GM21825 (cell line): ENCODE measurements around the gene RGS7.
"Not testable (repeated sequence)": the region's sequence is repeated elsewhere in the genome, so short reads cannot be mapped to it uniquely, and the experiment has no call there.

ENCODE experiments used
- ATAC-seq: cut with Tn5 transposase; IDR thresholded peaks from one replicate; pipeline ENCODE4 v1.9.1; 2021; ENCODE audit warnings: mild to moderate bottlenecking, moderate library complexity; ENCODE audit not compliant: unreplicated experiment

RGS7 gene

GRCh38 chr1:240804475-240804874 lies 552.5 kb downstream of the RGS7 start:
- ATAC-seq: no peak

GRCh38 chr1:240803151-240803550 lies 553.9 kb downstream of the RGS7 start:
- no peak for ATAC-seq

DNA sequence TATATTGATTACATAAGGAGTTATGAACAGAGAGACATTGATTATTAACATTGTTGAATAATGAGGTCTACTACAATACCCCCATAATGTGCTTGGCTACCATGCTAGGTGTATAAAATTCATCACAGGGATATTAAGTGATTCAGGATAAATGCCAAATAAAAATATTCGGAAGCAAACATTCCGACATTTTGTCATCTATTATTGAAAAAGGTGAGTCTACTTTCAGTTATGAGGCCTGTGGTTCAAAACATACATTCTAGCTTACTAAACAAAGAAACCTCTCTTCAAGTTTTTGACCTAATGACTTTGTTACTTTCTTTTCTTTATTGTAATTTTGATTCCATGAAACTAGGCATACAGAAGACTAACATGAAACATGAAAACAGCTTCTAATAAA lies 554.7 kb downstream of the RGS7 start:
- ATAC-seq: no peak

DNA sequence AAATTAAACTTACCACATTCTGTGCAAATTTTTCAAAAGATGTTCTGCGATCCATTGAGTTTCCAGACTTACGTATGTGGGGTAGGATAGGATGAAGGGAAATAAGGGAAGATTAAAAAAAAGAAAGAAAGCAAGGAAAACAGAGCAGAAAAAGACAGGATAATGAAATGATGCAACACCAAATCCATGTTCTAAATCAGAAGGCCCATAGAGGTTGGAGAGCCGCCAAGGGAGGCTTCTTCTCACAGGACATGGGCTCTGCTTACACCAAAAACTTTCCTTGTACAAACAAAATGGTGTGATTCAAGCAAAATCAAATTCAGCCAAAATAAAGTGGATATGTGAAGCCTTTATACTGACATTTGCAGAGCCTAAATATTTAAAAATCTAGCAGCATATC lies 555.6 kb downstream of the RGS7 start:
- ATAC-seq: no peak

DNA sequence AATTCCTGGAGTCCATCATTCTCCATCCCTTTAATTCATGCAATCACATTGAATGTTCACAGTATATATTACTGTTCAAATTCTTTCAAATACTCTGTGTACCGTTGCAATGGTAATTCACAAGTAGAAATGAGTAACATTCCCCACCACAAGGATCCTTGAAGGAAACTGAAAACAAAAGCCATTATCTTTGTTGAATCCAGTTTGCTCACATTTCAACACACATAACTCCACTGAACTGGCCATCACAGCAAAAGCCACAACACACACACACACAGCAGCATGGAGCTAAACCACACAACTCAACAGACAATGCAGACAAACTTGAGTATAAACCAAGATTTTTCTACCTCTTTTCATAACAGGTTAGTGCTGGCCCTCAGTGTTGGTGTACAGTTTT lies 556.7 kb downstream of the RGS7 start:
- no peak for ATAC-seq

DNA sequence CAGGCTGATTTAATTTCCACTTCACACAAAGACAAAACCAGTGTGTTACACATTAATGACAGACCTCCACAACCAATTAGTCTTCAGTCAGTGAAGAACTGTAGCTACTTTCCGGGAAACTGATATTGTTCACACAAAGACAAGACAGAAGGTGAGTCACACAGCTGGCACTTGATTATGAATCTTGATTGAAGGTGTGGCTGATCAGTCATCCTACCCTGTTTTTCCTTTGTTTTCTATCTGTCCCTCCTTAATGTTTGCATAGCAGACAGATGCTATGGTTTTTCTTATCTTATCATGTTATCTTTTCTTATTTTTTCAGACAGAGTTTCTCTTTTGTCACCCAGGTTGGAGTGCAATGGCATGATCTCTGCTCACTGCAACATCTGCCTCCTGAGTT lies 560.0 kb downstream of the RGS7 start:
- no peak for ATAC-seq

GRCh38 chr1:240794046-240794843 lies 562.8 kb downstream of the RGS7 start:
- ATAC-seq: no peak

DNA sequence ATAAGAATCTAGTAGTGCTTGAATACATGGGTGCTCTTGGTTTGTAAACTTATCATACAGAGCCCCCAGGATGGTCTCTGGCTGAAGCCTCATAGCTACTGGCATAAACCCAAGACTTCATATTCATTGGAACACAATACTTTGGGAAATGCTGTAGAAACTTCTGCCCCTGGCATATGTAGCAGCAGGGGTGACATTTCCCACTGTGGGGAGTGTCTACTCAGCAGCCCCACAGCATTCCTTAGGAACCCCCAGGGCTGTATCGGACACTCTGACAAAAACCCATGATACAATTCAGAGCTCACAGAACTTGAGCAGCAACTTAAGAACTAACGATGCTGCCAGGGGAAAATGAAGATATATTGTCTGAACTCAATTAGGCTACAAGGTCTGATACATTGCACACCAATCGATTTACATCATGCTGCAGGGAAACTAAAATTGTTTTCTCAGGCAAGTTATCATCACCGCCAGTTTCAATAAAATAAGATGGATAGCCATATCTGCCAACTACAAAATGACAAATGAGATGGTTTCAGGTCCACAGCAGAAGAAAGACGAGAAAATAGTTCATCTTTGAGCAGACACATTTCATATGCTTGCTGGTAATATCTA lies 564.0 kb downstream of the RGS7 start:
- ATAC-seq: no peak

GRCh38 chr1:240790856-240791255 lies 566.1 kb downstream of the RGS7 start:
- ATAC-seq: no peak

DNA sequence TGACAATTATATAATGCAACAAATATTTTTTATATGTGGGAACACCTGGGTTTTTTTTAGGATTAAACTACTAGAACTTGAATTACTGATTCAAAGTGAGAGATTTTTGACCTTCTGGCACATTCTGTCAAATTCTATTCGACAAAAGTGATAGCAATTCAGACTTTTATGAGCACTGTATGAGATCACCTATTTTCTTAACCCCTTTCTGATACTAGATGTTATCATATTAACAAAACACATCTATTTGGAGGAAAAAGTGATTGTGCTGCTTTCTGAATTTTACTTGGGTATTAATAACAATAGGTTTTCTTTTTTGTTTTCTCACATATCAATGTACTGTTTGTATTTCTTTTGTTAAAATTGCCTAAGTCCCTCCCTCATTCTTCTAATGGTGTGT lies 570.1 kb downstream of the RGS7 start:
- no peak for ATAC-seq

GRCh38 chr1:240784776-240785175 lies 572.2 kb downstream of the RGS7 start:
- ATAC-seq: no peak

GRCh38 chr1:240783728-240784137 lies 573.3 kb downstream of the RGS7 start:
- not testable (repeated sequence) for ATAC-seq

DNA sequence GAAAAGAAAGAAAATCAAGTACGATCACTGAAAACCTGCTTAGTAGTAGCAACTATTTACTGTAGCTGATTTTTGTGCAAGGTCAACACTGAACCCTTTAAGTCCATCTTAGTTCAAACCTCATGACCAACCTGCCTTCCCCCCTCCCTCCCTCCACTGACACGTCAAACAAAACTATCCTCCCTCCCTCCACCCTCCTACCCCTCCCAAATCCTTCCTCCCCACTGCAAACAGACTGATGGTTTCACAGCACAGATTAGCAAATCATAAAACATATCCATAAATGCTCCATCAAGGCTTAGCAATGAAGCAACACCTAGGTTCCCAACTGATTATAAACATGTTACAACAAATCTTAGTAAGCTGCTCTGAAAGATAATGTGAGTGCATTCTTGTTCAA lies 580.8 kb downstream of the RGS7 start:
- no peak for ATAC-seq

- no peak for ATAC-seq
These were observed 584.9 kb downstream of the RGS7 start for GRCh38 chr1:240772131-240772530.

GRCh38 chr1:240771450-240771849 lies 585.6 kb downstream of the RGS7 start:
- ATAC-seq: no peak

DNA sequence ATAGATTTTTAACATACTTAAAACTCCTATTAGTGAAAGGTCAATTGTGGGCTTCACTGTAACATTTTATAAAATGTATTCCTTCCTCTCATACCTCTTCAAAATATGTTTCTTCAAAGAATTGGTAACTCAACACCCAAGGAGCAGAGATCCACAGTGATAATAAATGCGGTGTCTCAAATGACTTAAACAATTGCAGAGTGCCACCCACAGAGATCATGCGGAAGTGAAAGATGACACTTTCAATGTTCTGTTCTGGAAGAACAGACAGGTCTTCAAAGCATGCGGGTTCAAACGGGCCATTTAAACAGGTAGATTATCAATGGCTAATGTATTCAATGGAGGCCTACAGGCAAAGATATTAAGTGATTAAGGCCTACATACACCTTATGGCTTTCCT lies 588.0 kb downstream of the RGS7 start:
- ATAC-seq: no peak

DNA sequence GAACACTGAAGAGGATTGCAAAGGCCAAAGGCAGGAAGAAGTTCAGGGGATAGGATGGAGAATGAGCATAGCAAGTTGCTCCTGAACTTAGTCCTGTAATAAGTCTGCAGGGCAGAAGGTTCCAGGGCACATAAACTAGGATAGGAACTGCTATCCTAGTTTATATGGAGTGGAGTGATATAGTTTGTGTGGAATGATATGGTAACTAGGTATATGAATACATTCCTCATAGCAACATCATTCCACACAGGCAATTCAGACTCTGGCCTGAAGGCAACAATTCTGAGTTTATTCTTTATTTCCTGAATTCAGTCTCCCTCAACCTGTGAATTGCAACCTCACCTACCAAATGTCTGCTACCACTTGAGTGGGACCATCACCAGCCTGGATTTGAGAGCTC lies 590.2 kb downstream of the RGS7 start:
- no peak for ATAC-seq

DNA sequence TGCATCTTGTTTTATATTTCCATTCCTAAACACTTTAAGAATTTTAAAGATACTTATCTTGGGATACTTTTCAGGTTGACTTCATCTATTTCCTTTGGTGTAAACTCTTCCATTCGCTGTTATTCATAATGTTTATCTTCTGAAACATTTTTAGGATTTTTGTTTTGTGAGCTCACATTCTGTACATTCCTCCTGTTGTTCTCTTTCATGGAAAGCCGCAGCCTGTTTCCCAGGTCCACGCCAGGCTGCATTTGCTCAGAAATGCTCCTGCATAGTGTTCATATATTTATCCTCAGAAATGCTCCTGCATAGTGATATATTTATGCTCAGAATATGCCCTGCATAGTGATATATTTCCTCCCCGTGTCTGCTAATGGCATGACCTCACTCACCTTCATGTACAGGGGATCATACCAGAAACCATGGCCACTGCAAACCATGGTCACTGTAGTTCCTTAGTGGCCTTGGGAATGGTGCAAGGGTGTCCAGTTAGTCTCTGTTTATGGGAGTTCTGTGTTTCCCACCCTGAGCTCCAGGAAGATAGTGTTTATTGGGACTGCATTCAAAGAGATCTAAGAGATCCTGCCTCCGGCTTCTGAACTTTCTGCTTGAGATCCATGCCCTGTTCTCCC lies 591.2 kb downstream of the RGS7 start:
- no peak for ATAC-seq

- no peak for ATAC-seq
These were observed 593.2 kb downstream of the RGS7 start for GRCh38 chr1:240763771-240764170.

DNA sequence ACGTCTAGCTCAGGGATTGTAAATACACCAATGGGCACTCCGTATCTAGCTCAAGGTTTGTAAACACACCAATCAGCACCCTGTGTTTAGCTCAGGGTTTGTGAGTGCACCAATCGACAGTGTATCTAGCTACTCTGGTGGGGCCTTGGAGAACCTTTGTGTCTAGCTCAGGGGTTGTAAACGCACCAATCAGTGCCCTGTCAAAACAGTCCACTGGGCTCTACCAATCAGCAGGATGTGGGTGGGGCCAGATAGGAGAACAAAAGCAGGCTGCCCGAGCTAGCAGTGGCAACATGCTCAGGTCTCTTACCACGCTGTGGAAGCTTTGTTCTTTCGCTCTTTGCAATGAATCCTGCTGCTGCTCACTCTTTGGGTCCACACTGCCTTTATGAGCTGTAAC lies 593.9 kb downstream of the RGS7 start:
- not testable (repeated sequence) for ATAC-seq

DNA sequence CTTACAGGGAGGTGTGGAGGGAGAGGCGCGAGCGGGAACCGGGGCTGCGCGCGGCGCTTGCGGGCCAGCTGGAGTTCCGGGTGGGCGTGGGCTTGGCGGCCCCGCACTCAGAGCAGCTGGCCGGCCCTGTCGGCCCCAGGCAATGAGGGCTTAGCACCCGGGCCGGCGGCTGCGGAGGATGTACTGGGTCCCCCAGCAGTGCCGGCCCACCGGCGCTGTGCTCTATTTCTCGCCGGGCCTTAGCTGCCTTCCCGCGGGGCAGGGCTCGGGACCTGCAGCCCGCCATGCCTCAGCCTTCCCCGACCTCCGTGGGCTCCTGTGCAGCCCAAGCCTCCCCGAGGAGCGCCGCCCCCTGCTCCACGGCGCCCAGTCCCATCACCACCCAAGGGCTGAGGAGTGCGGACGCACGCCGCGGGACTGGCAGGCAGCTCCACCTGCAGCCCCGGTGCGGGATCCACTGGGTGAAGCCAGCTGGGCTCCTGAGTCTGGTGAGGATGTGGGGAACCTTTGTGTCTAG lies 594.5 kb downstream of the RGS7 start:
- not testable (repeated sequence) for ATAC-seq

DNA sequence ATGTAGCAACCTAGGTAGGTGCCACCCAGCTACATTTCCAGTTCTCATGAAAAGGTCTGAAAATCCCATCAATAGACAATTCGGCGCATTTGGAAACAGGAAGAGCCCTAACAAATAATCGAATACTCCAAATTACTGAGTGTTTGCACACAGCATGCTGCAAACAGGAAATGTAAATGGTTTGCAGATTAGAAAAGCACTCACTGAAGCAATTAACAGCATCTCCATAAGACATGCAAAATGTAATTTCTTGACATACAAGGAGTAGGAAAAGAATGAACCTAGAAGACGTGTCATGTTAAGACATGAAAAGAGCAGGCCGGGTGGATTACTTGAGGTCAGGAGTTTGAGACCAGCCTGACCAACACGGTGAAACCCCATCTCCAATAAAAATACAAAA lies 598.2 kb downstream of the RGS7 start:
- not testable (repeated sequence) for ATAC-seq
